SHP77 (cell line): ENCODE results near the gene ERBB3.
"Not testable (repeated sequence)": the region's sequence is repeated elsewhere in the genome, so short reads cannot be mapped to it uniquely, and the experiment has no call there.

ENCODE experiments used
- DNase-seq, 2 experiments: peaks; one replicate each; lab custom pipeline; 2025; lab: John Stamatoyannopoulos, UW

The ERBB3 gene

GRCh38 chr12:56116267-56117081 lies 36.5 kb downstream of the ERBB3 start, which contains the start of gene RPL41:
Gene RPL41 (plus strand): TSS chr12:56116633.
- DNase-seq, result peak; percentile 83 to 89

GRCh38 chr12:56117082-56117706 lies 37.2 kb downstream of the ERBB3 start:
- DNase-seq, result not testable (repeated sequence)

DNA sequence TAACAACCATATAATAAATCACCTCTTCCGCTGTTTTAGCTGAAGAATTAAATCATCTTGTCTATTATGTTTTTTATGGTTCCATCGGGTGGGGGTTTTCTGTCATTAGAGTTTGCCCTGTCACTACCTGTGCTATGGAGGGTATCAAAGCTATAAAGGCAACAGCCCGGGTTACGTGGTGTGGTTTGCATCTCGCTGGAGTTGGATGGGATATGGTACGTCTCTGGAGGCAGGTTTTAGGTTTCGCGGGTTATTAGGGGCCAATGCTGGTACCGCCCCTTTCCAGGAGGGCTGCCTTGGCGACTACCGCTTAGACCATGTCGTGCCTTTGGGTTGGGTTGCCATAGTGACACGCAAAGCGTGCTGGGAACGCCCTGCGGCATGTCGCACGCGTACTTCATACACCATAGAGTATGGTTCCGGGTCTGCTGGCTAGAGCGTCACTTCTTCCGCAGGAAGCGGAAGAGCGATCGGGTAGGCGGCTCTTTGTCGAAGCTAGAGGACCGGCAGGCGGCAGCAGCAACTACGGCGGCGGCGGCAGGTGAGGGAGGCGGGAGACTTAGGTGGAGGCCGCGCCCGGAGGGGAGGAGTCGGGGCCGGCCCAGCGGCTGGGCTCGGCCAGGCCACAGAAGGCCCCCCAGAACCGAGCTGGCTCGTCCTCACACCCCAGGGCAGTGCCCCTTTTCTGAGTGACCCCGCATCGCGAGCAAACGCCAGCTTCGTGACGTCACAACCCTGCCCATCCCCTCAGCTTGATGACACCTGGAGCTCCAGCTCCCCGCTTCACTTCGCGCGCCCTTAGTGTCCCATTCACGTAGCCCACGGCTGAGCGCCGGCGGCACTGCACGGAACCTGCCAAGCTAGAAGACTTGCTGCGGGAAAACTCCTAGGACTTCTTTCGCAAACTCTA lies 38.1 kb downstream of the ERBB3 start, which contains the start of gene ZC3H10:
Gene ZC3H10, plus strand, starts transcription at position 489 of the 910 bp plus-strand sequence. CDS start 2,297 bp downstream, outside the sequence.
- DNase-seq, result peak; percentile 98

GRCh38 chr12:56118688-56119357 lies 38.9 kb downstream of the ERBB3 start:
- no peak for DNase-seq

GRCh38 chr12:56119361-56119796 lies 39.4 kb downstream of the ERBB3 start:
- peak; percentile 85 to 88 for DNase-seq

DNA sequence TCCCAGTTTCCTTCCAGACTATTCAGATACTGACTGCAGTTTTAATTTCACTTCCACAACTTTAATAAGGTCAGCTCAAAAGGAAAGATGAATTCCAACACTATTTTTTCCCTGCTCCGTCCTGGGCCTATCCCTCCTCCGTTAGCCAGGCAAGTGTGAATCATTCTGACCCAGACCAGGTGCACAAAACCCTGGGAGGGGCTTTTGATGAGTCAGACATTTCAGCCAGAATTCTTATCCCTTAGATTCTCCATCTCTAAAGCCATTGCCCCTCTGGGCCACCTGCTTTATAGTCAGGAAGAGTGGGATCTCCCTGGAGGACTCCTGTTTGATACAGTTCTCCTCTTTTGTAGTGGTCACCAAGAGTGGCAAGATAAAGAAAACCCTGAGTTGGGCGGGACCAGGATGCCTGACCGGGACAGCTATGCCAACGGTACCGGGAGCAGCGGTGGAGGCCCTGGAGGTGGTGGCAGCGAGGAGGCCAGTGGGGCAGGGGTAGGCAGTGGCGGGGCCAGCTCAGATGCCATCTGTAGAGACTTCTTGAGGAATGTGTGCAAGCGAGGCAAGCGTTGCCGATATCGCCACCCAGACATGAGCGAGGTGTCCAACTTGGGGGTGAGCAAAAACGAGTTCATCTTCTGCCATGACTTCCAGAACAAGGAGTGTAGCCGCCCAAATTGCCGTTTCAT lies 40.3 kb downstream of the ERBB3 start:
- no peak for DNase-seq

DNA sequence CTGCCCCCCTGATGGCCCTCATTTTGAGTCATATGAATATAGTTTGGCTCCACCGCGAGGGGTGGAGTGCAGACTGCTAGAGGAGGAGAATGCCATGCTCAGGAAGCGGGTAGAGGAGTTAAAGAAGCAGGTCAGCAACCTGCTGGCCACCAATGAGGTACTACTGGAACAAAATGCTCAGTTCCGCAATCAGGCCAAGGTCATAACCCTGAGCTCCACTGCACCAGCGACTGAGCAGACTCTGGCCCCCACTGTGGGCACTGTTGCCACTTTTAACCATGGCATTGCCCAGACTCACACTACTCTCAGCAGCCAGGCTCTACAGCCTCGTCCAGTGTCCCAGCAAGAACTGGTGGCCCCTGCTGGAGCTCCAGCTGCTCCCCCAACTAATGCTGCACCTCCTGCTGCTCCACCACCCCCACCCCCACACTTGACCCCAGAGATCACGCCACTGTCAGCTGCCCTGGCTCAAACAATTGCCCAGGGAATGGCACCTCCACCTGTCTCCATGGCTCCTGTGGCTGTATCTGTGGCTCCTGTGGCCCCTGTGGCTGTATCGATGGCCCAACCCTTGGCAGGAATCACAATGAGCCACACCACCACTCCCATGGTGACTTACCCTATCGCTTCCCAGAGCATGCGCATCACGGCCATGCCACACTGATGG lies 41.4 kb downstream of the ERBB3 start:
- DNase-seq, result no peak

GRCh38 chr12:56122637-56123036 lies 42.7 kb downstream of the ERBB3 start:
- peak; percentile 66 to 75 for DNase-seq

DNA sequence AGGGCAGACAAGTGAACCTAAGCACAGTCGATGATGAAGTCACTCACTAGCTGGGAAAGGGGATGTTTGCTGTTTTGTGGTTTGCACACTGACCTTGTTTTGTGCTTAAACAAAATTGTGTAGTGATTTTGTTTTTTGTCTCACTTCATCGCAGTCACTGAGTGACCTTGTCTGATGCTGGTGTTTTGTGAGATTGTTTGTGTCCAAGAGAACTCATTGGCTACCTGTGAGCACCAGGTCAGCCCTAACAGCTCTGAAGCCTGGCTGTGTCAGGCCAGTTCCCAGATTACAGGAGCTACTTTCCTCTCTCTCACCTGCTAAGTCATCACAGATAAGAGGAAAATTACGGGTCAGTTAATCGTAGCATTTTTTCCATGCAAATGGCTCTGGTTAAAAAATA lies 44.2 kb downstream of the ERBB3 start:
- DNase-seq, result no peak

- no peak for DNase-seq
Observed at GRCh38 chr12:56126732-56127239, 46.8 kb downstream of the ERBB3 start.

GRCh38 chr12:56127485-56127887 lies 47.5 kb downstream of the ERBB3 start:
- no peak for DNase-seq

- DNase-seq, result peak; percentile 99
Observed at GRCh38 chr12:56127888-56128669, 48.1 kb downstream of the ERBB3 start, which contains the start of gene ESYT1. Gene ESYT1 (plus strand): TSS chr12:56128267. CDS start chr12:56128320, 53 bp downstream.

- no peak for DNase-seq
Observed at GRCh38 chr12:56128670-56129205, 48.8 kb downstream of the ERBB3 start.

GRCh38 chr12:56129206-56129941 lies 49.4 kb downstream of the ERBB3 start:
- DNase-seq, result peak in 1 of 2 experiments; percentile 63

GRCh38 chr12:56129942-56130495 lies 50.1 kb downstream of the ERBB3 start:
- DNase-seq, result no peak

- DNase-seq, result no peak
Observed at GRCh38 chr12:56130876-56131275, 50.9 kb downstream of the ERBB3 start.

DNA sequence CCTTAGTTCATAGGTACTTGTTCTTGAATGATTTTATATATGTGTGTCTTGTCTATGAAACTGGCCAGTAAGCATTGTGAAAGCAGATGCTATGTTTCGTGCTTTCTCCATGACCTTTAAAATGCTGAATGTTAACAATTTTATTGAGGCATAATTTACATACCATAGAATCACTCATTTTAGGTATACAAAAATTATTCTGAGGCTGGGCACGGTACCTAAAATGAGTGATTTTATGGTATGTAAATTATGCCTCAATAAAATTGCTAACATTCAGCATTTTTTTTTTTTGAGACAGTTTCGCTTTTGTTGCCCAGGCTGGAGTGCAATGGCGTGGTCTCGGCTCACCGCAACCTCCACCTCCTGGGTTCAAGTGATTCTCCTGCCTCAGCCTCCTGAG lies 54.9 kb downstream of the ERBB3 start:
- DNase-seq, result no peak
